IPS DF 6.9 (cell line): ENCODE measurements around the gene MIEF1.
A peak's percentile ranks its signal among the peaks of the same experiment; 100 is the strongest.
"Not testable (repeated sequence)": the region's sequence is repeated elsewhere in the genome, so short reads cannot be mapped to it uniquely, and the experiment has no call there.

Source experiments
- DNase-seq: peaks from one replicate; pipeline ENCODE4 v3.0.0-alpha.2; 2013; ENCODE audit warnings: low read depth, low spot score
- H3K27ac ChIP-seq: one replicate; pipeline ENCODE4 v1.5.1; 2013; ENCODE audit warnings: low read length, control low read depth
- H3K27me3 ChIP-seq: 2 replicates; pipeline ENCODE4 v1.6.1; 2013; ENCODE audit warnings: mild to moderate bottlenecking, low read length; ENCODE audit not compliant: control insufficient read depth, insufficient read depth
- H3K36me3 ChIP-seq: 2 replicates; pipeline ENCODE4 v1.6.1; 2013; ENCODE audit warnings: low read length; ENCODE audit not compliant: control insufficient read depth, insufficient read depth
- H3K4me1 ChIP-seq: 2 replicates; pipeline ENCODE4 v1.6.1; 2013; ENCODE audit warnings: low read length; ENCODE audit not compliant: control insufficient read depth, insufficient read depth
- H3K4me3 ChIP-seq: 2 replicates; pipeline ENCODE4 v1.5.1; 2013; ENCODE audit warnings: mild to moderate bottlenecking, low read length
- H3K9me3 ChIP-seq: 2 replicates; pipeline ENCODE4 v1.6.1; 2013; ENCODE audit warnings: low read length, inconsistent platforms; ENCODE audit not compliant: control insufficient read depth, insufficient read depth
- WGBS: extraction: QIAGEN DNeasy Blood & Tissue Kit; methylation state at CpG from one replicate; pipeline ENCODE4 v1.1.7; 2013; ENCODE audit warnings: mixed read lengths, missing lambda C conversion rate; ENCODE audit not compliant: insufficient read length, insufficient coverage; 5-methylcytosine and 5-hydroxymethylcytosine counted together

MIEF1 gene

DNA sequence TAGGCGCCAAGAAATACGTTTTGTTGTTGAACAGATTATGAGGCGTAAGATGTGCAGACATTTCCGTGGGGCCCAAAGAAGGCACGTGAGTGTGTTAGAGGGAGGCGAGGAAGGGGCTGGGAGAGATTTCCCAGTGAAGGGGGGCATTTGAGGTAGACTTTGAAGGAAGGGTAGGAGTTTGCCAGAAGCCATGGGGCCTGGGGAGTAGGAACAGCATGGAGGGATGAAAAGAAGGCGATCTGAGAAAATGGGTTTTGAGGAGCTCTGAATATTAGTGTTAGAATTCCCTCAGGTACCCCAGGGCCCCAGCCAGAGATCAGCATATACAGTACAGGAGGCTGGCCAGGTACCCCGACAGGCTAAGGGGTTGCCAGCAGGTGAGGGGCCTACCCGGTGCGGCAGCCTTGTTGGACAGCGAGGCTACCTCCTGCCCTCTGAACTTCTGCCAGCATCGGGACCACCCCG is 414 bp upstream of the MIEF1 start:
- H3K27me3 ChIP-seq, result no peaks in the 10 kb centered on the region; the same call in 1 of the 2 replicates
- peak overlapping the region; percentile 49; the same call in 1 of the 2 replicates for H3K4me3 ChIP-seq
- no CpG with 5 or more reads among the region's 13 CpGs for WGBS
- H3K36me3 ChIP-seq, result peaks cover 14% of the 10 kb centered on the region
- no peaks in the 10 kb centered on the region for H3K9me3 ChIP-seq
- DNase-seq, result no peak
- H3K4me1 ChIP-seq, result peaks cover 2% of the 10 kb centered on the region; the same call in 1 of the 2 replicates
- H3K27ac ChIP-seq, result no peak overlapping the region

- Histone ChIP-seq H3K36me3 (peaks cover 17% of the 10 kb centered on the region), H3K9me3 (no peaks in the 10 kb centered on the region), H3K4me1 (peaks cover 2% of the 10 kb centered on the region; the same call in 1 of the 2 replicates), H3K27ac (no peak overlapping the region), H3K27me3 (peaks cover 6% of the 10 kb centered on the region; the same call in 1 of the 2 replicates), H3K4me3 (peak overlapping the region; percentile 49)
- WGBS, result no CpG with 5 or more reads among the region's 18 CpGs
- no peak for DNase-seq
These were observed 809 bp downstream of the MIEF1 start for GRCh38 chr22:39502789-39503409.

GRCh38 chr22:39503630-39504029 is 1.5 kb downstream of the MIEF1 start:
- WGBS, result no CpG with 5 or more reads among the region's 6 CpGs
- H3K4me3 ChIP-seq, result no peak overlapping the region

DNA sequence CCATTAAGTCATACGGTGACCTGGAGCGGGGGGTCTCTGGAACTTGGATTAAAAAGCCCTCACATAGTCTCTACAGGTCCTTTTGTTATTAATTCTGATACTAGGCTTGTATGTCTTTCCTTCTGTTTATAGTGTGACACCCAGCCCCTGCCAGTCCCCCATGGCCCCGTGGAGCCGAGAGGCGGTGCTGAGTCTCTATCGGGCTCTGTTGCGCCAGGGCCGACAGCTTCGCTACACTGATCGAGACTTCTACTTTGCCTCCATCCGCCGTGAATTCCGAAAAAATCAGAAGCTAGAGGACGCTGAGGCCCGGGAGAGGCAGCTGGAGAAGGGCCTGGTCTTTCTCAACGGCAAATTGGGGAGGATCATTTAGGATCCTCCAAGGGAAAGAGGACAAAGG is 2.0 kb downstream of the MIEF1 start:
- H3K4me1 ChIP-seq, result peaks cover 2% of the 10 kb centered on the region; the same call in 1 of the 2 replicates
- WGBS, result no CpG with 5 or more reads among the region's 16 CpGs
- no peaks in the 10 kb centered on the region for H3K9me3 ChIP-seq
- DNase-seq, result no peak
- H3K27ac ChIP-seq, result no peak overlapping the region
- H3K4me3 ChIP-seq, result no peak overlapping the region
- H3K27me3 ChIP-seq, result peaks cover 16% of the 10 kb centered on the region
- peaks cover 18% of the 10 kb centered on the region for H3K36me3 ChIP-seq

More at GRCh38 chr22:39503630-39504029, 1.5 kb downstream of the MIEF1 start:
- Histone ChIP-seq H3K27ac (no peak overlapping the region), H3K36me3 (peaks cover 17% of the 10 kb centered on the region), H3K4me1 (peaks cover 2% of the 10 kb centered on the region; the same call in 1 of the 2 replicates), H3K27me3 (peaks cover 13% of the 10 kb centered on the region; the same call in 1 of the 2 replicates), H3K9me3 (no peaks in the 10 kb centered on the region)
- no peak for DNase-seq

GRCh38 chr22:39507021-39507420 is 4.9 kb downstream of the MIEF1 start:
- H3K36me3 ChIP-seq, result peaks cover 28% of the 10 kb centered on the region
- DNase-seq, H3K4me3 ChIP-seq, H3K27ac ChIP-seq, H3K9me3 ChIP-seq, H3K4me1 ChIP-seq: not testable (repeated sequence)
- no CpG with 5 or more reads among the region's 10 CpGs for WGBS
- peaks cover 32% of the 10 kb centered on the region for H3K27me3 ChIP-seq

DNA sequence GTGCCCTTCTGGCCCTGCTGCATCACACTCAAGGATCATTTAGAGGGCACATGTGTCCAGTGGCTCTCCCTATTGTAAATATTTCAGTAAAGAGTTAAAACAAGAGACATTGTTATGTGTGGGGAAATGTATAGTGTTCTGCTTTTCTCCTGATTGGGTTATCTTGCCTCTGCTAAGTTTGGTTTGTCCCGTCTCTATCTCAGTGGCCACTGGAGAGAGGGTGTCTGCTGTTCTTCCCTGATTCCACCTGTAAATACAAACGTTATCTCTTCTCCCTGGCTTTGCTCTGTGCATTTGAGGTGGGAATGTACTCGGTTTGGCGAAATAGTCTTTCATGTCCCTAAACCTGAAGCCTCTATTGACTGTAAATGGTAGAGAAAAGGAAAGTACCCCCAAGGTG is 6.3 kb downstream of the MIEF1 start:
- H3K9me3 ChIP-seq, result no peaks in the 10 kb centered on the region
- H3K36me3 ChIP-seq, result peaks cover 34% of the 10 kb centered on the region

DNA sequence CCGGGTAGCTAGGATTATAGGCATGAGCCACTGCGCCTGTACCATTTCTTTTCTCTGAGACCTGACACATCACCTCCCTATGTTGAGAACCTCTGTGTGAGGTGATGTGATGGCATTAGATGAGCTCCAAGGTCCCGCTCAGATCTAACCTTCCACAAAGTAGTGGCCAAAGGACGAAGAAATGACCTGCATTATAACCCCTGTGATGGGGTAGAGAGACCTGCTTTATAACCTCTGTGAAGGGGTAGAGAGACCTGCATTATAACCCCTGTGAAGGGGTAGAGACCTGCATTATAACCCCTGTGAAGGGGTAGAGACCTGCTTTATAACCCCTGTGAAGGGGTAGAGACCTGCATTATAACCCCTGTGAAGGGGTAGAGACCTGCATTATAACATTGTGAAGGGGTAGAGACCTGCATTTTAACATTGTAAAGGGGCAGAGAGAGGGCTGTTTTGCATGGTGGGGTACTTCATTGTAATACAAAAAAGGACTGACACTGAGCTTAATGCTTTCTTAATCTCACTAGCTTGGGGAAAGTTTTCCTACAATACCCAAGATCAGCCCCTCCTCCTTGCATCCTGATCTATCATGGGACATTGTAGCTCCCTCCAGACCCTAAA is 8.5 kb downstream of the MIEF1 start:
- H3K27me3 ChIP-seq, result peaks cover 32% of the 10 kb centered on the region

More for the DNA sequence above, 6.3 kb downstream of the MIEF1 start:
- no peak overlapping the region for H3K27ac ChIP-seq
- H3K4me3 ChIP-seq, result no peak overlapping the region
- H3K27me3 ChIP-seq, result peaks cover 32% of the 10 kb centered on the region
- no peak for DNase-seq
- no peaks in the 10 kb centered on the region for H3K4me1 ChIP-seq
- WGBS, result no CpG with 5 or more reads among the region's 4 CpGs

DNA sequence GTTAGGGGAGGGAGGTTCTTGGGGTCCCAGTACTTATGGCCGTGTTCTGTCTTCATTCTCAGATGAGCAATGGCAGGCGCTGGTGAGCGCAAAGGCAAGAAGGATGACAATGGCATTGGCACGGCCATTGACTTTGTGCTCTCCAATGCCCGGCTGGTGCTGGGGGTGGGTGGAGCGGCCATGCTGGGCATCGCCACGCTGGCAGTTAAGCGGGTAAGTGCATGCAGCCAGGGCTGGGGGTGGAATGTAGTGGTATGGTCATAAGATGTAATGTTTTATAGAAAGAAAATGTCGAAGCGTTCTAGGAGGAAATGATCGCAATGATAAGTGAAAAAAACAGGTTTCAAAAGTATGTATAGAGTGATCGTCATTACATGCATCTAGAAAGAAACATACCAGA is 9.1 kb downstream of the MIEF1 start:
- Histone ChIP-seq H3K27me3 (peaks cover 32% of the 10 kb centered on the region), H3K27ac (no peak overlapping the region), H3K4me3 (no peak overlapping the region), H3K36me3 (peaks cover 36% of the 10 kb centered on the region), H3K4me1 (no peaks in the 10 kb centered on the region), H3K9me3 (no peaks in the 10 kb centered on the region)
- DNase-seq, result no peak
- WGBS, result 100% methylated on average over 4 of the region's 13 CpGs

More for the DNA sequence above, 8.5 kb downstream of the MIEF1 start:
- Histone ChIP-seq H3K4me1 (no peaks in the 10 kb centered on the region), H3K9me3 (no peaks in the 10 kb centered on the region), H3K4me3 (no peak overlapping the region), H3K36me3 (peaks cover 38% of the 10 kb centered on the region), H3K27ac (no peak overlapping the region)
- no peak for DNase-seq
- no CpG with 5 or more reads among the region's 4 CpGs for WGBS

GRCh38 chr22:39512026-39512425 is 9.9 kb downstream of the MIEF1 start:
- DNase-seq, result no peak
- H3K36me3 ChIP-seq, result peaks cover 33% of the 10 kb centered on the region
- H3K9me3 ChIP-seq, result no peaks in the 10 kb centered on the region
- H3K27ac ChIP-seq, result no peak overlapping the region
- peaks cover 30% of the 10 kb centered on the region for H3K27me3 ChIP-seq
- H3K4me3 ChIP-seq, result no peak overlapping the region
- WGBS, result no CpG with 5 or more reads among the region's 10 CpGs
- no peaks in the 10 kb centered on the region for H3K4me1 ChIP-seq

GRCh38 chr22:39513791-39514190 is 11.7 kb downstream of the MIEF1 start:
- H3K4me1 ChIP-seq, result 0 out of 2 replicates have a peak, but pooled peaks cover 1% of the 10 kb centered on the region
- H3K9me3 ChIP-seq, result no peaks in the 10 kb centered on the region
- H3K27ac ChIP-seq, result no peak overlapping the region
- WGBS, result no CpG with 5 or more reads among the region's 18 CpGs
- no peak overlapping the region for H3K4me3 ChIP-seq
- DNase-seq, result no peak
- H3K36me3 ChIP-seq, result peaks cover 33% of the 10 kb centered on the region
- H3K27me3 ChIP-seq, result peaks cover 18% of the 10 kb centered on the region
